ENCODE results near the gene COL18A1.

The COL18A1 gene

DNA sequence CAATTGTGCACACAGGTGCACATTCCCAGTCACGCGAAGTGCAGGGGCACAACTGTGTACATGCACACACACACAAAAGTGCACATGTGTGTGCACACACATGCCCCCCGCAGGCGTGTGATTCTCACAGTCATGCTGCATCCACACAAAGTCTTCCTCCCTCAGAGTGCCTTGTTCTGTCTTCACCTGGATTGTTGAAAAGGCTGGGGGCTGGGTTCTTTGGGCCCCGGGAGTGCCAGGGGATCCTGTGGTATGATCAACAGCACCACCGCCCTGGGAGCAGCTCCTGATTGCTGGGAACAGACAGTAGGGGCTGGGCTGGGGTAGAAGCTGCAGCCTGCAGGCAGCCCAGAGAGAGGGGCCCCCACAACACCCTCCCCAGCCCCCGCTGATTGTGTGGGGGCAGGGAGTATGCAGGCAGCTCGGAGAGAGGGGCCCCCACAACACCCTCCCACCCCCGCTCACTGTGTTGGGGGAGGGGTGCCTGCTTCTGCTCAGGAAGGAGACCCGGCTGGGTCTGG is 3.4 kb downstream of the COL18A1 start:
- no peak for ATAC-seq
- TF ChIP-seq ZFP3 (CRISPR knock-in tag; IDR thresholded peaks at IDR 0.05): no peak
- TF ChIP-seq BACH2 (CRISPR knock-in tag; IDR thresholded peaks at IDR 0.05; ENCODE audit: borderline replicate concordance): no peak
- no peak for TF ChIP-seq OSR1 (CRISPR knock-in tag; IDR thresholded peaks at IDR 0.05)
- no peak for TF ChIP-seq ESRRG (CRISPR knock-in tag; IDR thresholded peaks at IDR 0.05)

- TF ChIP-seq SNAI2 (CRISPR knock-in tag; IDR thresholded peaks at IDR 0.05) (no peak), ZNF8 (CRISPR knock-in tag; IDR thresholded peaks at IDR 0.05) (no peak), BACH2 (CRISPR knock-in tag; IDR thresholded peaks at IDR 0.05; ENCODE audit: borderline replicate concordance) (no peak), ZNF565 (CRISPR knock-in tag; conservative IDR thresholded peaks at IDR 0.05; ENCODE audit: low read depth) (no peak), ISL1 (CRISPR knock-in tag; IDR thresholded peaks at IDR 0.05) (no peak), ESRRG (CRISPR knock-in tag; IDR thresholded peaks at IDR 0.05) (no peak), ARNTL (CRISPR knock-in tag; IDR thresholded peaks at IDR 0.05; ENCODE audit: borderline replicate concordance, low read depth) (no peak), ZFP30 (CRISPR knock-in tag; IDR thresholded peaks at IDR 0.05) (no peak)
- TF ChIP-seq, protein P1, sequence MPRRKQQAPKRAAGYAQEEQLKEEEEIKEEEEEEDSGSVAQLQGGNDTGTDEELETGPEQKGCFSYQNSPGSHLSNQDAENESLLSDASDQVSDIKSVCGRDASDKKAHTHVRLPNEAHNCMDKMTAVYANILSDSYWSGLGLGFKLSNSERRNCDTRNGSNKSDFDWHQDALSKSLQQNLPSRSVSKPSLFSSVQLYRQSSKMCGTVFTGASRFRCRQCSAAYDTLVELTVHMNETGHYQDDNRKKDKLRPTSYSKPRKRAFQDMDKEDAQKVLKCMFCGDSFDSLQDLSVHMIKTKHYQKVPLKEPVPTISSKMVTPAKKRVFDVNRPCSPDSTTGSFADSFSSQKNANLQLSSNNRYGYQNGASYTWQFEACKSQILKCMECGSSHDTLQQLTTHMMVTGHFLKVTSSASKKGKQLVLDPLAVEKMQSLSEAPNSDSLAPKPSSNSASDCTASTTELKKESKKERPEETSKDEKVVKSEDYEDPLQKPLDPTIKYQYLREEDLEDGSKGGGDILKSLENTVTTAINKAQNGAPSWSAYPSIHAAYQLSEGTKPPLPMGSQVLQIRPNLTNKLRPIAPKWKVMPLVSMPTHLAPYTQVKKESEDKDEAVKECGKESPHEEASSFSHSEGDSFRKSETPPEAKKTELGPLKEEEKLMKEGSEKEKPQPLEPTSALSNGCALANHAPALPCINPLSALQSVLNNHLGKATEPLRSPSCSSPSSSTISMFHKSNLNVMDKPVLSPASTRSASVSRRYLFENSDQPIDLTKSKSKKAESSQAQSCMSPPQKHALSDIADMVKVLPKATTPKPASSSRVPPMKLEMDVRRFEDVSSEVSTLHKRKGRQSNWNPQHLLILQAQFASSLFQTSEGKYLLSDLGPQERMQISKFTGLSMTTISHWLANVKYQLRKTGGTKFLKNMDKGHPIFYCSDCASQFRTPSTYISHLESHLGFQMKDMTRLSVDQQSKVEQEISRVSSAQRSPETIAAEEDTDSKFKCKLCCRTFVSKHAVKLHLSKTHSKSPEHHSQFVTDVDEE (CRISPR knock-in tag; IDR thresholded peaks at IDR 0.05): no peak
- no peak for ATAC-seq
Measured at GRCh38 chr21:45408801-45409261, 3.9 kb downstream of the COL18A1 start.

- no peak for ATAC-seq
- TF ChIP-seq, protein P1 (CRISPR knock-in tag; IDR thresholded peaks at IDR 0.05): no peak
- TF ChIP-seq SNAI2 (CRISPR knock-in tag; IDR thresholded peaks at IDR 0.05) (no peak), TOX (CRISPR knock-in tag; IDR thresholded peaks at IDR 0.05; ENCODE audit: borderline replicate concordance) (no peak), ZNF8 (CRISPR knock-in tag; IDR thresholded peaks at IDR 0.05) (no peak)
Measured at GRCh38 chr21:45409466-45410150, 4.6 kb downstream of the COL18A1 start.

DNA sequence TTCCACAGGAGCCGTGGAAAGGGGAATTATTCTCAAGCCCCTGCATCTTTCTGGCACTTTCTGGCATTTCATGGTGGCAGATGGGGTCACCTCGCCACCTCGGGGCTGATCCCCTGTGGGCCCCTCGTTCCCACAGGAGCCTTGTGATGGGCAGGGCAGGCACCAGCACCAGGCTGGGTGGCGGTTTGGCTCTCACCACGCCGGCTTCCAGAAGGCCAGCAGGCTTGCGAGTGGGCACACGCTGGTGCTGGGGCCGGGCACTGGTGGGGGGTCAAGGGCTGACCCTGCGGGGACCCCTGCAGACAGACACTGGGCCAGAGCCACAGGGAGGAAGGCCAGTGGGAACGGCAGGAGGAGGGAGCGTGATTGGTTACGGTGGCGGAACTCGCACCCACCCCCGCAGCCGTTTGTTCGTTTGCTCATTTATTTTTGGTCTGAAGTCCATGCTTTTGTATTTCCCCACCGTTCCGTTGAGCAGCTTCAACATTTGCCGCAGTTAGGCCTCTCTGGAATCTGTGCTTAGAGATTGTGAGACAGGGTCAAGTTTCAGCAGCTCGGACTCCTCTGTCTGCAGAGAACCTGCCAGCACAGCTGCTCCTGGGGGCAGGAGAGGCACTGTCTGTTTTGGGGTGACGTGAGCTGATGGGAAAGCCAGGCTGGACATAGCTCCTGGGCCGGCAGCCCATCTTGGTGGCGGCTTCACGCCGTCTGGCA is 5.3 kb downstream of the COL18A1 start:
- ATAC-seq: no peak

More for the DNA sequence above, 5.3 kb downstream of the COL18A1 start:
- TF ChIP-seq, protein P2, sequence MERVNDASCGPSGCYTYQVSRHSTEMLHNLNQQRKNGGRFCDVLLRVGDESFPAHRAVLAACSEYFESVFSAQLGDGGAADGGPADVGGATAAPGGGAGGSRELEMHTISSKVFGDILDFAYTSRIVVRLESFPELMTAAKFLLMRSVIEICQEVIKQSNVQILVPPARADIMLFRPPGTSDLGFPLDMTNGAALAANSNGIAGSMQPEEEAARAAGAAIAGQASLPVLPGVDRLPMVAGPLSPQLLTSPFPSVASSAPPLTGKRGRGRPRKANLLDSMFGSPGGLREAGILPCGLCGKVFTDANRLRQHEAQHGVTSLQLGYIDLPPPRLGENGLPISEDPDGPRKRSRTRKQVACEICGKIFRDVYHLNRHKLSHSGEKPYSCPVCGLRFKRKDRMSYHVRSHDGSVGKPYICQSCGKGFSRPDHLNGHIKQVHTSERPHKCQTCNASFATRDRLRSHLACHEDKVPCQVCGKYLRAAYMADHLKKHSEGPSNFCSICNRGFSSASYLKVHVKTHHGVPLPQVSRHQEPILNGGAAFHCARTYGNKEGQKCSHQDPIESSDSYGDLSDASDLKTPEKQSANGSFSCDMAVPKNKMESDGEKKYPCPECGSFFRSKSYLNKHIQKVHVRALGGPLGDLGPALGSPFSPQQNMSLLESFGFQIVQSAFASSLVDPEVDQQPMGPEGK (CRISPR knock-in tag; IDR thresholded peaks at IDR 0.05; ENCODE audit: borderline replicate concordance): no peak
- no peak for TF ChIP-seq PPARA (CRISPR knock-in tag; IDR thresholded peaks at IDR 0.05; ENCODE audit: borderline replicate concordance)
- TF ChIP-seq CSRNP3 (CRISPR knock-in tag; IDR thresholded peaks at IDR 0.05): no peak
- no peak for TF ChIP-seq ARNTL (CRISPR knock-in tag; IDR thresholded peaks at IDR 0.05; ENCODE audit: borderline replicate concordance, low read depth)
- TF ChIP-seq ZC3H10 (CRISPR knock-in tag; IDR thresholded peaks at IDR 0.05): no peak
- no peak for TF ChIP-seq CSDC2 (CRISPR knock-in tag; IDR thresholded peaks at IDR 0.05)
- TF ChIP-seq TOX (CRISPR knock-in tag; IDR thresholded peaks at IDR 0.05; ENCODE audit: borderline replicate concordance): no peak
- no peak for TF ChIP-seq OSR1 (CRISPR knock-in tag; IDR thresholded peaks at IDR 0.05)
- TF ChIP-seq ZNF565 (CRISPR knock-in tag; conservative IDR thresholded peaks at IDR 0.05; ENCODE audit: low read depth): no peak
- TF ChIP-seq CREB5 (CRISPR knock-in tag; IDR thresholded peaks at IDR 0.05; ENCODE audit: low read depth): no peak
- TF ChIP-seq ZNF8 (CRISPR knock-in tag; IDR thresholded peaks at IDR 0.05): no peak
- no peak for TF ChIP-seq RARB (CRISPR knock-in tag; IDR thresholded peaks at IDR 0.05)
- TF ChIP-seq ZFP3 (CRISPR knock-in tag; IDR thresholded peaks at IDR 0.05): no peak
- no peak for TF ChIP-seq BACH2 (CRISPR knock-in tag; IDR thresholded peaks at IDR 0.05; ENCODE audit: borderline replicate concordance)
- TF ChIP-seq ISL1 (CRISPR knock-in tag; IDR thresholded peaks at IDR 0.05): no peak
- no peak for TF ChIP-seq SNAI2 (CRISPR knock-in tag; IDR thresholded peaks at IDR 0.05)
- no peak for TF ChIP-seq GLIS3 (CRISPR knock-in tag; IDR thresholded peaks at IDR 0.05)
